WTC11 (cell line): ENCODE measurements around the gene ADAM11. TPM values are rescaled to one million over a fixed set of nuclear protein-coding genes. Genes with fewer than 3 reads are reported as not detected.
A peak's percentile ranks its signal among the peaks of the same experiment; 100 is the strongest.

Experiments
- ATAC-seq: fragments of 200-7000 bp; cut with Tn5 transposase; 2 replicates; pipeline ENCODE4 v1.10.0; 2021; ENCODE audit warnings: mild to moderate bottlenecking, moderate library complexity
- CTCF ChIA-PET: fragments of 300-600 bp; sonication (Branson Sonifier 250); formaldehyde crosslinking; loops from one replicate; lab custom pipeline; 2021; ENCODE audit warnings: antibody characterized with exemption; lab: Charles Lee
- POLR2A ChIA-PET: fragments of 350-600 bp; sonication (Branson Sonifier 250); formaldehyde crosslinking; loops from one replicate; lab custom pipeline; 2021; ENCODE audit warnings: antibody characterized with exemption; lab: Charles Lee
- DNase-seq: peaks from one replicate; pipeline ENCODE4 v3.0.0; 2021; ENCODE audit warnings: low spot score
- H3K27ac Mint-ChIP-seq: 2 replicates; pipeline ENCODE4 v1.8.0; 2021; ENCODE audit warnings: mixed read lengths
- H3K27me3 Mint-ChIP-seq: 2 replicates; pipeline ENCODE4 v1.8.0; 2021; ENCODE audit warnings: low read depth, mild to moderate bottlenecking, moderate library complexity, mixed read lengths
- H3K36me3 Mint-ChIP-seq: 2 replicates; pipeline ENCODE4 v1.8.0; 2021; ENCODE audit warnings: mixed read lengths
- H3K4me1 Mint-ChIP-seq: 2 replicates; pipeline ENCODE4 v1.8.0; 2022; ENCODE audit warnings: mixed read lengths
- H3K4me3 Mint-ChIP-seq: 2 replicates; pipeline ENCODE4 v1.8.0; 2021; ENCODE audit warnings: mild to moderate bottlenecking, moderate library complexity, mixed read lengths
- H3K9me3 Mint-ChIP-seq: 2 replicates; pipeline ENCODE4 v1.8.0; 2021; ENCODE audit warnings: mixed read lengths
- PRRX2 ChIP-seq: fragments of 250-450 bp; sonication (Bioruptor Pico); IDR thresholded peaks from 2 replicates; pipeline ENCODE4 v1.8.0; 2021; ENCODE audit warnings: mild to moderate bottlenecking
- RORB ChIP-seq: fragments of 250-450 bp; sonication (Bioruptor Pico); IDR thresholded peaks from 2 replicates; pipeline ENCODE4 v1.9.0; 2021; ENCODE audit warnings: mild to moderate bottlenecking
- TEAD1 ChIP-seq: sonication (generic); formaldehyde crosslinking; IDR thresholded peaks from 2 replicates; pipeline ENCODE4 v1.8.0; 2022; ENCODE audit warnings: mild to moderate bottlenecking, missing genetic modification reagents
- ZNF121 ChIP-seq: sonication (generic); formaldehyde crosslinking; IDR thresholded peaks from 2 replicates; pipeline ENCODE4 v1.8.0; 2023; ENCODE audit warnings: missing genetic modification reagents
- ZNF232 ChIP-seq: sonication (generic); formaldehyde crosslinking; IDR thresholded peaks from 2 replicates; pipeline ENCODE4 v1.8.0; 2022; ENCODE audit warnings: mild to moderate bottlenecking, missing genetic modification reagents
- ZNF263 ChIP-seq: sonication (generic); formaldehyde crosslinking; IDR thresholded peaks from 2 replicates; pipeline ENCODE4 v1.8.1; 2022; ENCODE audit warnings: low read depth, mild to moderate bottlenecking, moderate library complexity, missing genetic modification reagents
- ZNF396 ChIP-seq: fragments of 250-450 bp; sonication (Bioruptor Pico); IDR thresholded peaks from 2 replicates; pipeline ENCODE4 v1.8.0; 2021; ENCODE audit warnings: mild to moderate bottlenecking, moderate library complexity, borderline replicate concordance
- total RNA-seq: library from RNA; stranded (reverse); gene quantifications from 3 replicates; pipeline ENCODE4 v1.2.3, GENCODE V29; 2021
- TF ChIP-seq, protein P1 (sequence below): fragments of 250-450 bp; sonication (Bioruptor Pico); IDR thresholded peaks from 2 replicates; pipeline ENCODE4 v1.9.0; 2021; ENCODE audit warnings: moderate library complexity, mild to moderate bottlenecking, inconsistent platforms, borderline replicate concordance
- TF ChIP-seq, protein P2 (sequence below): sonication (generic); formaldehyde crosslinking; IDR thresholded peaks from 2 replicates; pipeline ENCODE4 v1.8.0; 2023; ENCODE audit warnings: missing genetic modification reagents, mild to moderate bottlenecking, borderline replicate concordance
- TF ChIP-seq, protein P3 (sequence below): sonication (generic); formaldehyde crosslinking; IDR thresholded peaks from 2 replicates; pipeline ENCODE4 v1.8.0; 2022; ENCODE audit warnings: mild to moderate bottlenecking, missing genetic modification reagents
- TF ChIP-seq, protein P4 (sequence below): fragments of 250-450 bp; sonication (Bioruptor Pico); conservative IDR thresholded peaks from 2 replicates; pipeline ENCODE4 v1.9.0; 2021; ENCODE audit warnings: mild to moderate bottlenecking
- TF ChIP-seq, protein P5 (sequence below): fragments of 250-450 bp; sonication (Bioruptor Pico); IDR thresholded peaks from 2 replicates; pipeline ENCODE4 v1.9.0; 2021; ENCODE audit warnings: mild to moderate bottlenecking
- TF ChIP-seq, protein P6 (sequence below): sonication (generic); formaldehyde crosslinking; IDR thresholded peaks from 2 replicates; pipeline ENCODE4 v1.8.1; 2023; ENCODE audit warnings: mild to moderate bottlenecking, missing genetic modification reagents
- TF ChIP-seq, protein P7 (sequence below): fragments of 250-450 bp; sonication (Bioruptor Pico); IDR thresholded peaks from 2 replicates; pipeline ENCODE4 v1.8.0; 2021; ENCODE audit warnings: mild to moderate bottlenecking
- TF ChIP-seq, protein P8 (sequence below): sonication (generic); formaldehyde crosslinking; IDR thresholded peaks from 2 replicates; pipeline ENCODE4 v1.8.1; 2022; ENCODE audit warnings: mild to moderate bottlenecking, missing genetic modification reagents, moderate library complexity, borderline replicate concordance
- TF ChIP-seq, protein P9 (sequence below): sonication (generic); formaldehyde crosslinking; IDR thresholded peaks from 2 replicates; pipeline ENCODE4 v1.8.0; 2022; ENCODE audit warnings: mild to moderate bottlenecking, missing genetic modification reagents

The ADAM11 gene
- total RNA-seq, 1 experiment from 2014 or later: 3.0 TPM

DNA sequence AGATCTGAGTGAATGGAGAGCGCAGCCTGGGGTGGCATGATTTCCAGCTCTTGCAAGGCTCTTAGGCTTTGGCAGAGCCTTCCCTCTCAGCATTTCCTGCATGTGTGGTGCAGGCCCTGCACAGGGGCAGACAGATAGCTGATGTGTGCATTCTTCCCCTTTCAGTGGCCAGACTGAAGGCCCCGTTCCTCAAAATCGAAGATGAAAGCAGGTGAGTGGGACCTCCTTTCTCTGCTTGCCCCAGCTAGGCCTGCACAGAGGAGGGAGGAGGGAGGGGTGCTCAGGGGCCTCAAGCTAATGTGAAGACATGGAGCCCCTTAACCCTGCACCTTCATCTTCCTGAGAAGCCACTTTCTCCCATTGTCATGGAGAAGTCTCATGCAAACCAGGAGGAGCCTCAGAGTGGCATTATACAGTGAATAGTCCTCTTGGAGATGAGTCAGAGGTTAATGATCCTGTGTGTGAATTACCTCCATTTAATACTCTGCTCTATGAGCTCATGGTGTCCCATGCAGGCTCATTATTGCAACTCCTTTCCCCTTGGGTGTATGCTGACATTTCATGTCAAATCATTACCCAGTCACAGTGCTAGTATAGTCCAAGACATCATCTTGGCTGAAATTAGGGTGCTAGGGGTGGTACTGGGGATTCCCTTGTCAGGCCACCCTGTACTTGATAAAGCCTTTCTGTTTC, 20.4 kb upstream of the ADAM11 start:
- TF ChIP-seq PRRX2 (CRISPR knock-in tag): no peak
- no peak for TF ChIP-seq ZNF396
- TF ChIP-seq, protein P1, sequence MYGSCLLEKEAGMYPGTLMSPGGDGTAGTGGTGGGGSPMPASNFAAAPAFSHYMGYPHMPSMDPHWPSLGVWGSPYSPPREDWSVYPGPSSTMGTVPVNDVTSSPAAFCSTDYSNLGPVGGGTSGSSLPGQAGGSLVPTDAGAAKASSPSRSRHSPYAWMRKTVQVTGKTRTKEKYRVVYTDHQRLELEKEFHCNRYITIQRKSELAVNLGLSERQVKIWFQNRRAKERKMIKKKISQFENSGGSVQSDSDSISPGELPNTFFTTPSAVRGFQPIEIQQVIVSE (CRISPR knock-in tag): no peak
- TF ChIP-seq, protein P2, sequence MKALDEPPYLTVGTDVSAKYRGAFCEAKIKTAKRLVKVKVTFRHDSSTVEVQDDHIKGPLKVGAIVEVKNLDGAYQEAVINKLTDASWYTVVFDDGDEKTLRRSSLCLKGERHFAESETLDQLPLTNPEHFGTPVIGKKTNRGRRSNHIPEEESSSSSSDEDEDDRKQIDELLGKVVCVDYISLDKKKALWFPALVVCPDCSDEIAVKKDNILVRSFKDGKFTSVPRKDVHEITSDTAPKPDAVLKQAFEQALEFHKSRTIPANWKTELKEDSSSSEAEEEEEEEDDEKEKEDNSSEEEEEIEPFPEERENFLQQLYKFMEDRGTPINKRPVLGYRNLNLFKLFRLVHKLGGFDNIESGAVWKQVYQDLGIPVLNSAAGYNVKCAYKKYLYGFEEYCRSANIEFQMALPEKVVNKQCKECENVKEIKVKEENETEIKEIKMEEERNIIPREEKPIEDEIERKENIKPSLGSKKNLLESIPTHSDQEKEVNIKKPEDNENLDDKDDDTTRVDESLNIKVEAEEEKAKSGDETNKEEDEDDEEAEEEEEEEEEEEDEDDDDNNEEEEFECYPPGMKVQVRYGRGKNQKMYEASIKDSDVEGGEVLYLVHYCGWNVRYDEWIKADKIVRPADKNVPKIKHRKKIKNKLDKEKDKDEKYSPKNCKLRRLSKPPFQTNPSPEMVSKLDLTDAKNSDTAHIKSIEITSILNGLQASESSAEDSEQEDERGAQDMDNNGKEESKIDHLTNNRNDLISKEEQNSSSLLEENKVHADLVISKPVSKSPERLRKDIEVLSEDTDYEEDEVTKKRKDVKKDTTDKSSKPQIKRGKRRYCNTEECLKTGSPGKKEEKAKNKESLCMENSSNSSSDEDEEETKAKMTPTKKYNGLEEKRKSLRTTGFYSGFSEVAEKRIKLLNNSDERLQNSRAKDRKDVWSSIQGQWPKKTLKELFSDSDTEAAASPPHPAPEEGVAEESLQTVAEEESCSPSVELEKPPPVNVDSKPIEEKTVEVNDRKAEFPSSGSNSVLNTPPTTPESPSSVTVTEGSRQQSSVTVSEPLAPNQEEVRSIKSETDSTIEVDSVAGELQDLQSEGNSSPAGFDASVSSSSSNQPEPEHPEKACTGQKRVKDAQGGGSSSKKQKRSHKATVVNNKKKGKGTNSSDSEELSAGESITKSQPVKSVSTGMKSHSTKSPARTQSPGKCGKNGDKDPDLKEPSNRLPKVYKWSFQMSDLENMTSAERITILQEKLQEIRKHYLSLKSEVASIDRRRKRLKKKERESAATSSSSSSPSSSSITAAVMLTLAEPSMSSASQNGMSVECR (CRISPR knock-in tag): no peak
- TF ChIP-seq, protein P3, sequence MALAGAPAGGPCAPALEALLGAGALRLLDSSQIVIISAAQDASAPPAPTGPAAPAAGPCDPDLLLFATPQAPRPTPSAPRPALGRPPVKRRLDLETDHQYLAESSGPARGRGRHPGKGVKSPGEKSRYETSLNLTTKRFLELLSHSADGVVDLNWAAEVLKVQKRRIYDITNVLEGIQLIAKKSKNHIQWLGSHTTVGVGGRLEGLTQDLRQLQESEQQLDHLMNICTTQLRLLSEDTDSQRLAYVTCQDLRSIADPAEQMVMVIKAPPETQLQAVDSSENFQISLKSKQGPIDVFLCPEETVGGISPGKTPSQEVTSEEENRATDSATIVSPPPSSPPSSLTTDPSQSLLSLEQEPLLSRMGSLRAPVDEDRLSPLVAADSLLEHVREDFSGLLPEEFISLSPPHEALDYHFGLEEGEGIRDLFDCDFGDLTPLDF (CRISPR knock-in tag): no peak
- TF ChIP-seq RORB (CRISPR knock-in tag): no peak
- TF ChIP-seq ZNF263 (CRISPR knock-in tag): no peak
- TF ChIP-seq ZNF121 (CRISPR knock-in tag): no peak
- TF ChIP-seq, protein P4, sequence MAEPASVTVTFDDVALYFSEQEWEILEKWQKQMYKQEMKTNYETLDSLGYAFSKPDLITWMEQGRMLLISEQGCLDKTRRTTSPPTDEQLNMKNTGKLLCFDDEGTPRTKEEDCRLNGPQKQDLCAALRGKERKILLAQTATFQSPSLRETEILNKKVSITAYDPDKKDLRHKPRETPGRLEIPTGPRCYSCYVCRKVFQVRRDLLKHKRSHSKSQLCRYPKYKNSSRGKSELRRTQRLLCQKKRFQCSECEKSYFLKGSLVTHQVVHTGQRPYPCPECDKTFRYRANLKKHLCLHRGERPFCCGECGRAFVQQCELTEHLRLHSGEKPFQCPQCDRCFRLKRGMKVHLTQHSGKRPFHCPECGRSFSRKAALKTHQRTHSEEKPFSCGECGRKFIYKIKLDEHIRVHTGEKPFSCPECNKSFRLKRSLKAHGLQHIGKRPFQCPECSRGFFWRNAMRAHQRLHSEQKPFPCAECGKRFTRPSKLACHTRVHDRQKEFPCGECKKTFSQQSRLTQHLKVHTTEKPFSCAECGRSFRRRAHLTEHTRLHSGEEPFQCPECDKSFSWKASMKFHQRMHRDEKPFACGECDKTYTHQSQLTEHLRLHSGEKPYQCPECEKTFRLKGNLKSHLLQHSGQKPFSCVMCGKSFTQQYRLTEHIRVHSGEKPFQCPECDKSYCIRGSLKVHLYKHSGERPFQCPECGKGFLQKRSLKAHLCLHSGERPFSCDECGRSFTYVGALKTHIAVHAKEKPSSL (CRISPR knock-in tag): no peak
- TF ChIP-seq, protein P5, sequence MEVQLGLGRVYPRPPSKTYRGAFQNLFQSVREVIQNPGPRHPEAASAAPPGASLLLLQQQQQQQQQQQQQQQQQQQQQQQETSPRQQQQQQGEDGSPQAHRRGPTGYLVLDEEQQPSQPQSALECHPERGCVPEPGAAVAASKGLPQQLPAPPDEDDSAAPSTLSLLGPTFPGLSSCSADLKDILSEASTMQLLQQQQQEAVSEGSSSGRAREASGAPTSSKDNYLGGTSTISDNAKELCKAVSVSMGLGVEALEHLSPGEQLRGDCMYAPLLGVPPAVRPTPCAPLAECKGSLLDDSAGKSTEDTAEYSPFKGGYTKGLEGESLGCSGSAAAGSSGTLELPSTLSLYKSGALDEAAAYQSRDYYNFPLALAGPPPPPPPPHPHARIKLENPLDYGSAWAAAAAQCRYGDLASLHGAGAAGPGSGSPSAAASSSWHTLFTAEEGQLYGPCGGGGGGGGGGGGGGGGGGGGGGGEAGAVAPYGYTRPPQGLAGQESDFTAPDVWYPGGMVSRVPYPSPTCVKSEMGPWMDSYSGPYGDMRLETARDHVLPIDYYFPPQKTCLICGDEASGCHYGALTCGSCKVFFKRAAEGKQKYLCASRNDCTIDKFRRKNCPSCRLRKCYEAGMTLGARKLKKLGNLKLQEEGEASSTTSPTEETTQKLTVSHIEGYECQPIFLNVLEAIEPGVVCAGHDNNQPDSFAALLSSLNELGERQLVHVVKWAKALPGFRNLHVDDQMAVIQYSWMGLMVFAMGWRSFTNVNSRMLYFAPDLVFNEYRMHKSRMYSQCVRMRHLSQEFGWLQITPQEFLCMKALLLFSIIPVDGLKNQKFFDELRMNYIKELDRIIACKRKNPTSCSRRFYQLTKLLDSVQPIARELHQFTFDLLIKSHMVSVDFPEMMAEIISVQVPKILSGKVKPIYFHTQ: no peak
- no peak for TF ChIP-seq ZNF232 (CRISPR knock-in tag)
- H3K36me3 Mint-ChIP-seq: peaks cover 47% of the 10 kb centered on the region
- CTCF ChIA-PET: interaction anchor here (1.0 to 2.4 kb wide), 3 partner anchors 11 to 205 kb away, joined by 4 to 6 read pairs (median 5); no protein-coding TSS in a partner anchor
- H3K27me3 Mint-ChIP-seq: no peaks in the 10 kb centered on the region
- no peak overlapping the region for H3K4me3 Mint-ChIP-seq
- H3K27ac Mint-ChIP-seq: peak overlapping the region; percentile 27; the same call in 1 of the 2 replicates
- H3K9me3 Mint-ChIP-seq: no peaks in the 10 kb centered on the region
- peak; percentile 55 for ATAC-seq
- peaks cover 11% of the 10 kb centered on the region for H3K4me1 Mint-ChIP-seq
- no peak for DNase-seq
- POLR2A ChIA-PET: no interaction called here

DNA sequence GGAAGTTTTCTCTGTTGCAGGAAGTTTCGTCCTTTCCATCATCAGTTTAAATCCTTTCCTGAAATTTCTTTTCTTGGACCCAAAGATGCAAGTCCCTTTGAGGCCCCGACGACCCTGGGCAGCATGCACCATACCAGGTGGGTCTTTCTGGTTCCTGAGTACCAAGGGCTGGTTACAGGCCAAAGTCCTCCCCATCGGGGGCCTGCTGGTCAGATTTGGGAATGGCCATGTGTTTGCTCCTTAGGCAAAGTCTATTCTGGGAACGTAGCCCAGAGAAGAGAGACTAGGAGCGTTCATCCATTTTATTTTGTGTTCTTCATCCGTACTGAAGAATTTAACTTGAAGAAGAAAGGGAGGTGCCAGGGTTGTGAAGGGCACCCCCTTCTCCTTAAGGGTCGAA, 17.5 kb upstream of the ADAM11 start:
- Mint-ChIP-seq H3K4me1 (peaks cover 11% of the 10 kb centered on the region), H3K9me3 (no peaks in the 10 kb centered on the region), H3K27ac (no peak overlapping the region; the same call in 1 of the 2 replicates), H3K27me3 (no peaks in the 10 kb centered on the region), H3K4me3 (no peak overlapping the region), H3K36me3 (peaks cover 28% of the 10 kb centered on the region)
- DNase-seq: no peak
- ChIA-PET POLR2A (no interaction called here), CTCF (no interaction called here)
- no peak for ATAC-seq
- TF ChIP-seq TEAD1 (CRISPR knock-in tag) (no peak), PRRX2 (CRISPR knock-in tag) (no peak)
- TF ChIP-seq, protein P6, sequence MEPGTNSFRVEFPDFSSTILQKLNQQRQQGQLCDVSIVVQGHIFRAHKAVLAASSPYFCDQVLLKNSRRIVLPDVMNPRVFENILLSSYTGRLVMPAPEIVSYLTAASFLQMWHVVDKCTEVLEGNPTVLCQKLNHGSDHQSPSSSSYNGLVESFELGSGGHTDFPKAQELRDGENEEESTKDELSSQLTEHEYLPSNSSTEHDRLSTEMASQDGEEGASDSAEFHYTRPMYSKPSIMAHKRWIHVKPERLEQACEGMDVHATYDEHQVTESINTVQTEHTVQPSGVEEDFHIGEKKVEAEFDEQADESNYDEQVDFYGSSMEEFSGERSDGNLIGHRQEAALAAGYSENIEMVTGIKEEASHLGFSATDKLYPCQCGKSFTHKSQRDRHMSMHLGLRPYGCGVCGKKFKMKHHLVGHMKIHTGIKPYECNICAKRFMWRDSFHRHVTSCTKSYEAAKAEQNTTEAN (CRISPR knock-in tag): no peak
- TF ChIP-seq, protein P7, sequence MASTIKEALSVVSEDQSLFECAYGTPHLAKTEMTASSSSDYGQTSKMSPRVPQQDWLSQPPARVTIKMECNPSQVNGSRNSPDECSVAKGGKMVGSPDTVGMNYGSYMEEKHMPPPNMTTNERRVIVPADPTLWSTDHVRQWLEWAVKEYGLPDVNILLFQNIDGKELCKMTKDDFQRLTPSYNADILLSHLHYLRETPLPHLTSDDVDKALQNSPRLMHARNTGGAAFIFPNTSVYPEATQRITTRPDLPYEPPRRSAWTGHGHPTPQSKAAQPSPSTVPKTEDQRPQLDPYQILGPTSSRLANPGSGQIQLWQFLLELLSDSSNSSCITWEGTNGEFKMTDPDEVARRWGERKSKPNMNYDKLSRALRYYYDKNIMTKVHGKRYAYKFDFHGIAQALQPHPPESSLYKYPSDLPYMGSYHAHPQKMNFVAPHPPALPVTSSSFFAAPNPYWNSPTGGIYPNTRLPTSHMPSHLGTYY (CRISPR knock-in tag): no peak
- TF ChIP-seq, protein P8, sequence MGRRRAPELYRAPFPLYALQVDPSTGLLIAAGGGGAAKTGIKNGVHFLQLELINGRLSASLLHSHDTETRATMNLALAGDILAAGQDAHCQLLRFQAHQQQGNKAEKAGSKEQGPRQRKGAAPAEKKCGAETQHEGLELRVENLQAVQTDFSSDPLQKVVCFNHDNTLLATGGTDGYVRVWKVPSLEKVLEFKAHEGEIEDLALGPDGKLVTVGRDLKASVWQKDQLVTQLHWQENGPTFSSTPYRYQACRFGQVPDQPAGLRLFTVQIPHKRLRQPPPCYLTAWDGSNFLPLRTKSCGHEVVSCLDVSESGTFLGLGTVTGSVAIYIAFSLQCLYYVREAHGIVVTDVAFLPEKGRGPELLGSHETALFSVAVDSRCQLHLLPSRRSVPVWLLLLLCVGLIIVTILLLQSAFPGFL (CRISPR knock-in tag): no peak
- TF ChIP-seq, protein P9, sequence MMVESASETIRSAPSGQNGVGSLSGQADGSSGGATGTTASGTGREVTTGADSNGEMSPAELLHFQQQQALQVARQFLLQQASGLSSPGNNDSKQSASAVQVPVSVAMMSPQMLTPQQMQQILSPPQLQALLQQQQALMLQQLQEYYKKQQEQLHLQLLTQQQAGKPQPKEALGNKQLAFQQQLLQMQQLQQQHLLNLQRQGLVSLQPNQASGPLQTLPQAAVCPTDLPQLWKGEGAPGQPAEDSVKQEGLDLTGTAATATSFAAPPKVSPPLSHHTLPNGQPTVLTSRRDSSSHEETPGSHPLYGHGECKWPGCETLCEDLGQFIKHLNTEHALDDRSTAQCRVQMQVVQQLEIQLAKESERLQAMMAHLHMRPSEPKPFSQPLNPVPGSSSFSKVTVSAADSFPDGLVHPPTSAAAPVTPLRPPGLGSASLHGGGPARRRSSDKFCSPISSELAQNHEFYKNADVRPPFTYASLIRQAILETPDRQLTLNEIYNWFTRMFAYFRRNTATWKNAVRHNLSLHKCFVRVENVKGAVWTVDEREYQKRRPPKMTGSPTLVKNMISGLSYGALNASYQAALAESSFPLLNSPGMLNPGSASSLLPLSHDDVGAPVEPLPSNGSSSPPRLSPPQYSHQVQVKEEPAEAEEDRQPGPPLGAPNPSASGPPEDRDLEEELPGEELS (CRISPR knock-in tag): no peak
